GM21723 (cell line): ENCODE data around the gene FTO.
"Not testable (repeated sequence)": the region's sequence is repeated elsewhere in the genome, so short reads cannot be mapped to it uniquely, and the experiment has no call there.

Experiments
- ATAC-seq: cut with Tn5 transposase; IDR thresholded peaks from one replicate; pipeline ENCODE4 v1.9.1; 2021; ENCODE audit warnings: mild to moderate bottlenecking, moderate library complexity; ENCODE audit not compliant: unreplicated experiment

FTO gene

GRCh38 chr16:54165174-54165911 is 461.4 kb downstream of the FTO start:
- no peak for ATAC-seq

DNA sequence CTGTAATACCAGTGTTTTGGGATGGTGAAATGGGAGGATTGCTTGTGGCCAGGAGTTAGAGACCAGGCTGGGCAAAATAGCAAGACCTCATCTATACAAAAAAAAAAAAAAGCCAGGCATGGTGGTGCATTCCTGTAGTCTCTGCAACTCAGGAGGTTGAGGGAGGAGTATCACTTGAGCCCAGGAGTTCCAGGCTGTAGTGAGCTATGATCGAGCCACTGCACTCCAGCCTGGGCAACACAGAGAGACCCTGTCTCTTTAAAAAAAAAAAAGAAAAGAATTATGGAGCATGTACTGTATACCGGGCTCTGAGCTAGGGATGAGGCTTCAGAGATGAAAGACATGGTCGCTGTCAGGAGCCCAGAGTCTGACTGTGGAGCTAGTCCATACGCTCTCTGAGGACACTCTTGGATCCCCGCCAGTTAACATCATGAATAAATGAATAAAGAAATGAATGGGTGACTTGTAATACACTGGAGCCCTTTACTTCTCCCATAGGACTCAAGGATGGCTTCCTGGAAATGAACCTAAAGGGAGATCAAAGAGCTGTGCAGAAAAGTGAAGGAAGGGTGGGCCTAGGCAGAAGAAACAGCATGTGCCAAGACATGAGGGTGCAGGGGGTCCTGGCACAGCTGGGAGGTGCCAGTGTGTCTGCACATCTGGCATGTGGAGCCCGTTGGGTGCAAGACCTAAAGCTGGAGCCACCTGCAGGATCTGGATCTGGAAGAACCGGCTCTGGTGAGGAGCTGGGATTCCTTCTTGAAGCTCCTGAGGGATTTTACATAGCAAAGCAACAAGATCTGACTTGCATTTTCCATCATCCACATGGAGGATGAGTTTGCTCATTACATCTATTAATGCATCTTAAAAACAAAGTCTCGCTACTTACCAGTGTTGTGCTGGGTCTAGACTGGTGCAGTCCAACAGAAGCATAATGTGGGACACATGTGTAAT is 462.2 kb downstream of the FTO start:
- ATAC-seq: no peak

DNA sequence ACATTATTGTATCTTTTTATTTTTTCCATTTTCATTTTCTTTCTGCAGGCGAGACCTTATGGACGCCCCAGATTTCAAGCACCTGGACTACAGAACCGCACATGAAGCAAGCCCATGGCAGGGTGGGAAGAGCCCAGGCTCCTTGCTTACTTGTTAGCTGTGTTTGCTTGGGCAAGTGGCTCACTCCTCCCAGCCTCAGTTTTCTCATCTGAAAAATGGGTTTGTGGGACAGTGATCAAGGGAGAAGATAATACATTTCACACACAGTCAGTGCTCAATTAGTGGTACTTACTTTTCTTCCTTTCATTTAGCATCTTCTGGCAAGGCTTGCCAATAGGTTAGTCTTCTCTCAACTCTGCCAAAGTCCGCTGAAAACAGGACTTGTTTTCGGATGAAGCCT is 465.2 kb downstream of the FTO start:
- no peak for ATAC-seq

DNA sequence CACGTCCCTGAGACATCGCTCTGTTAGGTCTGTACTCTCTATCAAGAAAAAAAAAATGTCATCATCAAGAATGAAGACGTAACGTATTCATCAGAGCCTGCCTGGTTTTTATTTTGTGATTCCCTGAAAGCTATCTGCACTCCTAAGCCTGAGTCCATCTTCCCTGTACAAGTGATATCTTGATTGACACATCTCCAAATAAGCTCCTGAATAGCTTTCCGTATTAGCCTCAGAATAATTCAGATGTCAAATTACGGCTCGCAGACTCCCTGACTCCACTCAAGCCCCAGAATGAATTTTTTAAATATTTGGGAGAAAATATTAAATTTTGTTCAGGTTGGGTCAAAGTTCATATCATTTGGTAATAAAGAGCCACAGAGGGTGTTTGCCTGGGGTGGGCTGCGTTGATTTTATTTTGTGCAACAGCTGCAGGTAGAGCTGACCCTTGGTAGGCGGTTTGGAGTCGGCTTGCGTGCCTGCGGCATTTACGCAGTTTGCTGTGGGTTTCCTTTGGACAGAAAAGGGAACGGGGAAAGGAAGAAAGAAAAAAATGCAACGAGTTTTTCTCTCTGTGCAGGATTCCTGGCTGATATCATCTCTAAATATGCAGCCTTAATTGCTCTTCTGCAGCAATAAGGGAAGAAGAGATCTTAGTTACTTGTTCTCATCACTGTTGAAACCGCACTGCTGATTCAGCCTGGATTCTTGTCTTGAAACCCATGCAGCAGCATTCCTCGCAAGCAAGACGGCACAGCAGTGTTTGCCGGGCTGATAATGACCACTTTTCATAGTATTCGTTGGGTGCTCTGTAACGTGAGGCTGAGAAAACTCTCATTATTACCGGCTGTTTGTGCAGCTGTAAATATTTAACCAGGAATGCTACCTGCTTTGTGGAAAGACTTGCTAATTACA is 467.9 kb downstream of the FTO start:
- ATAC-seq: no peak

GRCh38 chr16:54173490-54173889 is 469.5 kb downstream of the FTO start:
- no peak for ATAC-seq

- no peak for ATAC-seq
Measured at GRCh38 chr16:54174201-54174600, 470.2 kb downstream of the FTO start.

DNA sequence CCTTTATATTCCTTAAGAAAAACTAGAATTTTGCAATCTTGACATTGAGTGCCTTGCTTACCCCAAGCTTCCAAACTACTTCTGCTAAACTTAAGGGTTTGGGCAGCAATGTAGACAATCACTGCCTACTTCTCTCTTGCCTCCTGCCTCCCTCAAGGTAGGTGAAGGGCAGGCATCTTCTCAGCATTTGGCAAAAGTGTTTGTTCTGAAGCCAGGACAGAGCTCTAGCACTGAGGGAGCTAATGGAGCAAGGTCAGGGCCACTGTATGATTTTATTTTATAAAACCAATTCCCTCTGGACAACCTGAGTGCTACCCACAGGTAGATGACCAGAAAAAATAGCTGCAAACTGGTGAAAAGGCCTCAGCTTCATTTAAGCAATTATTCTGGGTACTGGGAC is 470.8 kb downstream of the FTO start:
- no peak for ATAC-seq

- no peak for ATAC-seq
Measured at GRCh38 chr16:54175169-54175551, 471.2 kb downstream of the FTO start.

DNA sequence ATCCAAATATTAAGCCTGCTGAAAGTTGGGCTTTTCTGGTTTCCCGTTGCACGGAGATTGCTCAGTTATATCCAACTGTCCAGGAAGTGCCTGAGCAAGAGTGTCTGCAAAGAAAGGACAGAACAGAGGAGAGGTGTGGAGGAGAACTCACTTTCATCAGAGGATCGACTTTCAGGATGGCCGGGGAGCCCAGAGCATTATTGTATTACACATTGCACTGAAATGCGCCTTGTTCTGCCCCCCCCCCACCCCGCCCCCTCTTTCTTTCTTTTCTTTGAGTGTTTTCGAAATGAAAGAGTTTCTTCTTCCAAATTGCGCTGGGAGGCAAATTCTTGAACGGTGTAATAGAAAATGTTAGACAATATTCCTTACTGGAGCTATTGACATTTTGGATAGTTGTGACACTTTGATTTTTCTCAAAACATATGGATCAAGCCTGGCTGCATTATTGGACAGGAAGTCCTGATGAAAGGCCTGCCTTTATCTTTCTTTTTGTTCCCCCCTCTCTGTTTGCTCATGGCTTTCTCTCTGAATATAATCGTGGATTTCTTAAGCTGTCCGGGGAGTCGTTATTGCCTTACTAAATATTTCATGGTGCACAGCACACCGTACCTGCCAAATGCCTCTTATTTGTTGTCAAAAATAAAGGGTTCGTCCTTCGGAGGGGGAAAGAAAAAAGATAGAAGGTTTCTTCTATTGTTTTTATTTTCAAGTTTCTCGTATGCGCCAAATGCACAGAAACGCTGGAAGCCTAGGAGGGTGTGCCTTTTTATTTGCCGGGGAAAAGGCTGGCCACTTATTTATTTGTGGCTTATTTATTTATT is 471.8 kb downstream of the FTO start:
- ATAC-seq: no peak

DNA sequence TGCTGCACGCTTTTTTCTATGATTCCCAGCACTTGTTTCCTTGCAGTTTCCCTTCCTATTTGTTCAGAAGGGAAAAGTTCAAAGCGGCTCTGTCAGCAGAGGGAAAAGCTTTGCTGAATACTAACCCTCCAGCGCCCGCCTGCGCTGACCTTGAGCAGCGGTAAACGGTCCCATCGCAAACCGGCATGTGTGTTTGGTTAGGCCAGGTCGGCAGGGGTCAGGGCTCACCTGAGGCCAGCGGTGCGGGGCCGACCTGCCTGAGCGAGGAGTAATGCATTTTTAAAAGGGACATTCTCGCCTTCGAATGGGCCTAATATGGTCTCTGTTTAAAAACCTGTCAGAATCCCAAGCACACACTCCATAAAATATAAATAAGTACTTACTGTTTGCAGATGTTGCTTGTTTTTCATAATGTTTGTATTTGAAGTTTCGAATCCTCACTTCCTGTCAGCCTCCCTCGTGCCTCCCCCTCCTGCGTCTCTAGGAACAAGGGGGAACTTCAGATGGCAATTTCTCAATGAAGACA is 472.5 kb downstream of the FTO start:
- no peak for ATAC-seq

- no peak for ATAC-seq
Measured at GRCh38 chr16:54177052-54177861, 473.3 kb downstream of the FTO start.

DNA sequence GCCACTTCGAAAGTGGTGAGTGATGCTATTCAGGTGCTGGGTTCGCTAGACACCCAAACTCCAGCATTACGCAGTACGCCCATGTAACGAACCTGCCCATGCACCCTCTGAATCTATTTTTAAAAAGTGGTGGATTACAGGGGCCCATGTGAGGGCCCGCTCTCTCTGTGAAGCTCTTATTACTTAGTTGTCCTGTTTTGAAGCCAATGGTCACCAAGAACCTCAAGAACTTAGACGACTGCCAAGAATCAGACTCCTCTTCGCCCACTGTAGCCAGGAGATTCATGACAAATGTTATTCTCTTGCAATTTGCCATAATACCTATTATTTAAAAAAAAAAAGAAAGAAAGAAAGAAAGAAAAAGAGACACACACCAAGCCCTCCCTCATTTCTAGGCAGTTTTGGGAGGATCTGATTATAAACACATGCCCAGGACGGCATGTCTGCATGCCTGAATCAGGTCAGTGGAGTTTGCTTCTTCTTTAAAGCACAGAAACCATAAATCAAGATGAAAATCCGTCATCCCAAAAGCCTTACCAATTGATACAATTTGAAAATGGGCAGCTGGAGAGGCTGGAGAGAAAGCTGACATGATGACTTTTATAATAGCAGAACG is 474.0 kb downstream of the FTO start:
- ATAC-seq: no peak

DNA sequence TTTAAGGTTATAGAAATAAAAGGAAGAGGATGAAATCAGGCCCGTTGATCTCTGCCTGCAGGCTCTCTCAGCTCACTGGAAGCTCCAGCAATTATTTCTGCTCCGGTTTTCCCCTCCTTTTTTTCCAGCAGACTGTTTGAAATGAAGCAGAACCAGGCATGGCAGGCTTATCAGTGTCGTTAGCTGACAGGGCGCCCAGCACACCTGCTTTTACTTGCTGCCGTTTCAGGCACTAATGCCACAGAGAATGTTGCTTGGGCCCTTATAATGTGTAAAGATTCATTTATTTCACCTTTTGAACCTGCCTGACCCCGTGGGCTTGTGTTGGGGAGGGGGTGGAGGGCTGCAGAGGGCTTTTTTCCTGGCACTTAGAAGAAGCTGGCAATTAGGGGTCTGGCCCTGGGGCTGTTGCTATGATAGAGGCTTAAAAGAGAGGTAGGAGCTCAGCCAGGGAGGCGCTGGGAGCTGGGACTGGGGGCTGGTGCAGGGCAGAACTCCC is 474.6 kb downstream of the FTO start:
- no peak for ATAC-seq

DNA sequence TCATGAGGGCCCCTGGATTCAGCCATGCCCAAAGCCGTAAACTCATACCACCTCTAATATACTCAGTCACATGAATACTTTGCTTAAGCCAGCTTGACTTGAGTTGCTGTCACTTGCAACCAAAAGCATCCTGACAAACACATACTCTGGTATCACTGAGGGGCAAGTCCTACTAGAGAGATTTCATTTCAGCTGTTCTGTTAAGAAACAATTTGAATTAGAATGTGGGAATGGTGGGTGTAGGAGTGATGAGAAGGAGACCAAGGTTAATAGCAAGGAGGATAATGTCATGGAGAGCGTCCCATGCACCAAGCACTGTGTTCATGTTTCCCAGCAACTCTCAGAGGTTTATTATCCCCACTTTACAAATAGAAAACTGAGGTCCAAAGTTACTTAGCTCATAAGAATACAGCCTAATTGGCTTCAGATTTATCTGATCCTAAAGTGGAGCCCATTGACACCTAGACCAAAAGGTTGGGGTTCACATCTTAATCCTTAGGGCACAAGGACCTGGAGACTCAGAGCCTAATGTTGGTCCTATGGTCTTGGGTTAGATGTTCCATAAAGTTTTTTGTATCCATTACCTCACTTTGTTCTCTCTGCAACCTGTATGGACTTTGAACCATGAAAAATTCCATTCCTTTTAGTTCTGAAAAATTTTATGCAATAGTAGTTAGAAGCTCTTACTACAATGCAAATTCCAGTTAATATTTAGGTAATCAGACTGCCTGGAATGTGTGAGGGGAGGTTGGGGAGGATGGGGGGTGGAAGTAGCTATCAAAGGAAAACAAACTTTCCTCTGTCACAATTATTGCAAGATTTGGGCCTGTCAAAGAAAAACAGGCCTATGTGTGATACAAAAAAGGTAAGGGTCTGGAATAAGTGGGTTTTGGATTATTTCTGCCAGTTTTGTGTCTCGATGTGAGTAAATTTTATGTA is 476.7 kb downstream of the FTO start:
- no peak for ATAC-seq

GRCh38 chr16:54181683-54182329 is 477.9 kb downstream of the FTO start:
- ATAC-seq: not testable (repeated sequence)

DNA sequence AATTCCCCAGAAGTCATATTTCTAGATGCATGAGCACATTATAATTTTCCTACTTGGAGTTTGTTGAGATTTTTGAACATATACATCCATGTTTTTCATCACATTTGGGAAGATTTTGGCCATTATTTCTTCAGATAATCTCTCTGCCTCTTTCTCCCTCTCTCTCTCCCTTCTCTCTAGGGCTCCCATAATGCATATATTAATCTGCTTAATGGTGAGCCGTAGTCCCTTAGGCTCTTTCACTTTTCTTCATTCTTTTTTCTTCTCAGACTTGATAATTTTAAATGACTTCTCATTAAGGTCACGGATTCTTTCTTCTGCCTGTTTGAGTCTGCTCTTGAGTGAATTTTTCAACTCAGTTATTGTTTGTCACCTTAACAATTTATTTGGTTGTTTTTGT is 481.1 kb downstream of the FTO start:
- ATAC-seq: no peak

GRCh38 chr16:54191163-54191562 is 487.2 kb downstream of the FTO start:
- no peak for ATAC-seq
